B cell (primary cell): ENCODE results near the gene AKT2. TPM values are rescaled to one million over a fixed set of nuclear protein-coding genes. Genes with fewer than 3 reads are reported as not detected.
A peak's percentile ranks its signal among the peaks of the same experiment; 100 is the strongest.

Experiments used
- ATAC-seq: fragments of 200-7000 bp; cut with Tn5 transposase; one replicate; pipeline ENCODE4 v1.10.0; 2021; ENCODE audit warnings: low read depth, mild to moderate bottlenecking, moderate number of reproducible peaks, moderate library complexity
- CTCF ChIA-PET: fragments of 350-600 bp; sonication (Branson Sonifier 250); formaldehyde crosslinking; loops from one replicate; lab custom pipeline; 2021; ENCODE audit warnings: antibody characterized with exemption, inconsistent platforms; lab: Charles Lee
- POLR2A ChIA-PET: fragments of 350-600 bp; sonication (Branson Sonifier 250); formaldehyde crosslinking; loops from one replicate; lab custom pipeline; 2021; ENCODE audit warnings: antibody characterized with exemption; lab: Charles Lee
- DNase-seq: peaks from one replicate; pipeline ENCODE4 v3.0.0; 2013
- H2AFZ ChIP-seq: 2 replicates; pipeline ENCODE4 v1.6.1; 2012; ENCODE audit warnings: mild to moderate bottlenecking, low read depth, low read length; ENCODE audit not compliant: insufficient read depth, poor library complexity, severe bottlenecking
- H3K27ac ChIP-seq, 2 donors: 1 replicate in 1 of 2; 2 replicates in 1 of 2; pipeline ENCODE4 v1.5.1; 2012 to 2013; ENCODE audit warnings: low read length in 2 of 2, mild to moderate bottlenecking in 2 of 2, moderate library complexity in 1 of 2
- H3K27me3 ChIP-seq, 4 experiments: fragments of 200-600 bp in 1 of 4; sonication (generic) in 1 of 4; replicated peaks in 1 of 4; 1 replicate in 2 of 4; 2 replicates in 2 of 4; pipeline versions ENCODE4 v1.6.1 to v1.7.0; 2013 to 2016; ENCODE audit warnings: low read length in 3 of 4, mild to moderate bottlenecking in 2 of 4, mixed read lengths in 1 of 4, moderate library complexity in 1 of 4; ENCODE audit not compliant: insufficient read depth in 4 of 4, control insufficient read depth in 3 of 4; ENCODE audit errors: control extremely low read depth in 1 of 4
- H3K36me3 ChIP-seq, 2 experiments: replicated peaks in 1 of 2; 1 replicate in 1 of 2; 2 replicates in 1 of 2; pipeline versions ENCODE4 v1.6.1 to v1.7.1; 2013; ENCODE audit warnings: low read length in 1 of 2; ENCODE audit not compliant: insufficient read depth in 2 of 2, control insufficient read depth in 1 of 2; ENCODE audit errors: control extremely low read depth in 1 of 2, extremely low read depth in 1 of 2
- H3K4me1 ChIP-seq, 2 donors: fragments of 200-600 bp in 1 of 2; sonication (generic) in 1 of 2; 1 replicate in 1 of 2; 2 replicates in 1 of 2; pipeline versions ENCODE4 v1.5.1 to v1.6.1; 2013 to 2017; ENCODE audit warnings: low read length in 2 of 2; ENCODE audit not compliant: control insufficient read depth in 2 of 2, insufficient read depth in 2 of 2
- H3K4me2 ChIP-seq: replicated peaks from 2 replicates; pipeline ENCODE3; 2012; ENCODE audit warnings: mild to moderate bottlenecking, low read depth, low read length; ENCODE audit not compliant: poor library complexity, severe bottlenecking
- H3K4me3 ChIP-seq, 5 experiments: fragments of 200-600 bp in 1 of 5; sonication (generic) in 1 of 5; 1 replicate in 3 of 5; 2 replicates in 2 of 5; pipeline versions ENCODE4 v1.5.1 to v1.7.0; 2011 to 2016; ENCODE audit warnings: low read length in 4 of 5, mild to moderate bottlenecking in 4 of 5, low read depth in 2 of 5, control low read depth in 1 of 5, moderate library complexity in 1 of 5; ENCODE audit not compliant: insufficient read depth in 1 of 5; ENCODE audit errors: control extremely low read depth in 1 of 5, extremely low read depth in 1 of 5
- H3K79me2 ChIP-seq: fragments of 200-600 bp; sonication (generic); one replicate; pipeline ENCODE4 v1.6.0; 2016; ENCODE audit warnings: low read length; ENCODE audit not compliant: control insufficient read depth, insufficient read depth
- H3K9ac ChIP-seq: fragments of 200-600 bp; sonication (generic); 2 replicates; pipeline ENCODE4 v1.6.1; 2017; ENCODE audit warnings: mild to moderate bottlenecking, low read length, moderate library complexity
- H3K9me3 ChIP-seq, 3 donors: one replicate each; pipeline versions ENCODE4 v1.6.1 to v1.7.1; 2013; ENCODE audit warnings: low read length in 2 of 3; ENCODE audit not compliant: control insufficient read depth in 2 of 3, insufficient read depth in 1 of 3; ENCODE audit errors: control extremely low read depth in 1 of 3
- H4K20me1 ChIP-seq: 2 replicates; pipeline ENCODE4 v1.6.0; 2012; ENCODE audit warnings: mild to moderate bottlenecking, low read length; ENCODE audit not compliant: insufficient read depth, control insufficient read depth, poor library complexity, severe bottlenecking
- H3K27ac Mint-ChIP-seq: one replicate; pipeline ENCODE4 v1.8.0; 2021; ENCODE audit warnings: mixed read lengths
- H3K27me3 Mint-ChIP-seq: one replicate; pipeline ENCODE4 v1.8.0; 2021; ENCODE audit warnings: mixed read lengths
- H3K4me1 Mint-ChIP-seq: one replicate; pipeline ENCODE4 v1.8.0; 2021; ENCODE audit warnings: mixed read lengths
- H3K4me3 Mint-ChIP-seq: one replicate; pipeline ENCODE4 v1.8.0; 2021; ENCODE audit warnings: mixed read lengths
- H3K9me3 Mint-ChIP-seq: one replicate; pipeline ENCODE4 v1.8.0; 2022; ENCODE audit warnings: mixed read lengths; ENCODE audit not compliant: insufficient read depth
- CTCF ChIP-seq: fragments of 200-600 bp; IDR thresholded peaks from one replicate; pipeline ENCODE4 v1.8.0; 2022; ENCODE audit warnings: antibody characterized with exemption, mild to moderate bottlenecking
- EZH2 ChIP-seq: IDR thresholded peaks from 2 replicates; pipeline ENCODE4 v1.6.1; 2012; ENCODE audit warnings: borderline replicate concordance, low read depth, mild to moderate bottlenecking, moderate library complexity, low read length; ENCODE audit not compliant: insufficient read depth, poor library complexity, severe bottlenecking
- WGBS: methylation state at CpG from one replicate; pipeline ENCODE4 v1.1.5; 2013; ENCODE audit warnings: missing lambda C conversion rate; ENCODE audit not compliant: insufficient coverage; 5-methylcytosine and 5-hydroxymethylcytosine counted together
- intact Hi-C: fragments of 100-400 bp; cut with micrococcal nuclease; formaldehyde crosslinking; loops from one replicate; pipeline ENCODE4 v1.10.0; 2022
- polyA plus RNA-seq: library from polyadenylated mRNA; depleted of rRNA; stranded (reverse); fragments of >200 nt; gene quantifications from 2 replicates; pipeline ENCODE4 v1.2.3, GENCODE V29; 2012
- total RNA-seq, 2 donors: library from RNA; stranded (reverse); fragments of 120-200 nt in 1 of 2; gene quantifications; 1 replicate in 1 of 2; 2 replicates in 1 of 2; pipeline versions ENCODE4 v1.2.3 to v1.2.4, GENCODE V29; 2013 to 2022

The AKT2 gene
- total and polyA plus RNA-seq, 2 donors (not counting 1 experiment from before 2014, with no cell fraction given), result 195 to 243 TPM

GRCh38 chr19:40261631-40262030 lies 23.5 kb downstream of the AKT2 start:
- H3K36me3 ChIP-seq, result peaks cover 0 to 36% of the 10 kb centered on the region in 2 experiments
- peaks cover 95% of the 10 kb centered on the region for H3K79me2 ChIP-seq
- CTCF ChIA-PET, result no interaction called here
- intact Hi-C loops, result no loop called here
- Mint-ChIP-seq H3K9me3 (no peaks in the 10 kb centered on the region), H3K27me3 (no peaks in the 10 kb centered on the region), H3K4me1 (peaks cover 32% of the 10 kb centered on the region), H3K27ac (no peak overlapping the region), H3K4me3 (no peak overlapping the region)
- WGBS, result 100% methylated on average over 3 of the region's 8 CpGs
- POLR2A ChIA-PET, result no interaction called here
- no peaks in the 10 kb centered on the region for H3K27me3 ChIP-seq
- H3K4me2 ChIP-seq, result no peak overlapping the region
- DNase-seq, result no peak
- H2AFZ ChIP-seq, result no peak overlapping the region
- no peak overlapping the region for H3K27ac ChIP-seq
- H3K9ac ChIP-seq, result no peak overlapping the region
- peaks cover 0 to 2% of the 10 kb centered on the region in 2 donors for H3K4me1 ChIP-seq
- H3K9me3 ChIP-seq, result no peaks in the 10 kb centered on the region
- ATAC-seq, result no peak
- peaks cover 88% of the 10 kb centered on the region for H4K20me1 ChIP-seq
- H3K4me3 ChIP-seq, result no peak overlapping the region
- TF ChIP-seq EZH2 (no peak), CTCF (no peak)

GRCh38 chr19:40257096-40257517 lies 28.0 kb downstream of the AKT2 start:
- no peak overlapping the region for H3K4me3 ChIP-seq
- Mint-ChIP-seq H3K4me3 (no peak overlapping the region), H3K9me3 (no peaks in the 10 kb centered on the region), H3K4me1 (peaks cover 37% of the 10 kb centered on the region), H3K27ac (no peak overlapping the region), H3K27me3 (no peaks in the 10 kb centered on the region)
- H3K9me3 ChIP-seq, result no peaks in the 10 kb centered on the region
- H3K27me3 ChIP-seq, result no peaks in the 10 kb centered on the region
- 74% methylated on average over 9 of the region's 9 CpGs for WGBS
- H3K36me3 ChIP-seq, result peaks cover 2 to 50% of the 10 kb centered on the region in 2 experiments
- CTCF ChIA-PET, result no interaction called here
- ATAC-seq (peak; percentile 73), DNase-seq (no peak)
- peaks cover 96% of the 10 kb centered on the region for H3K79me2 ChIP-seq
- peaks cover 85% of the 10 kb centered on the region for H4K20me1 ChIP-seq
- no peak overlapping the region for H2AFZ ChIP-seq
- intact Hi-C loops, result no loop called here
- POLR2A ChIA-PET, result no interaction called here
- H3K4me1 ChIP-seq, result peaks cover 0 to 2% of the 10 kb centered on the region in 2 donors
- TF ChIP-seq EZH2 (no peak), CTCF (no peak)
- no peak overlapping the region for H3K4me2 ChIP-seq
- H3K9ac ChIP-seq, result no peak overlapping the region
- no peak overlapping the region for H3K27ac ChIP-seq
